HCT116 (cell line): ENCODE measurements around the gene GPR176. TPM values are rescaled to one million over a fixed set of nuclear protein-coding genes. Genes with fewer than 3 reads are reported as not detected.

Experiments used
- ATAC-seq: fragments of 200-7000 bp; cut with Tn5 transposase; 2 replicates; pipeline ENCODE4 v1.9.1; 2020; ENCODE audit warnings: mild to moderate bottlenecking, moderate library complexity
- BruUV-seq: library from RNA; stranded (reverse); fragments of 400-500 nt; replicated peaks from 2 replicates; lab custom pipeline; 2021; lab: Mats Ljungman, UMichigan
- CTCF ChIA-PET: fragments of 300-600 bp; sonication (Branson Sonifier 250); formaldehyde crosslinking; loops from one replicate; lab custom pipeline; 2021; ENCODE audit warnings: antibody characterized with exemption; lab: Charles Lee
- POLR2A ChIA-PET: fragments of 300-600, 350-600 bp; sonication (Branson Sonifier 250); formaldehyde crosslinking; loops from one replicate; lab custom pipeline; 2021; ENCODE audit warnings: antibody characterized with exemption; lab: Charles Lee
- RAD21 ChIA-PET, 2 experiments: fragments of 300-600 bp; sonication (Branson Sonifier 250); formaldehyde crosslinking; loops; one replicate each; lab custom pipeline; 2023; ENCODE audit warnings: low total read pairs in 2 of 2; ENCODE audit not compliant: uncharacterized antibody in 2 of 2, unreplicated experiment in 2 of 2, low non-redundant PET in 1 of 2; lab: Charles Lee
- DNase-seq: peaks from one replicate; pipeline ENCODE4 v3.0.0-alpha.2; 2010; ENCODE audit warnings: low read depth, low spot score
- H2AFZ ChIP-seq: fragments of 200-600 bp; shearing (Covaris generic), sonication (generic); 2 replicates; pipeline ENCODE4 v1.6.1; 2017; ENCODE audit warnings: low read depth, mixed run types, mixed read lengths, antibody characterized with exemption, low read length; ENCODE audit not compliant: poor library complexity, severe bottlenecking
- H3K27ac ChIP-seq: 2 replicates; pipeline ENCODE4 v1.5.1; 2012; ENCODE audit warnings: low read depth, low read length
- H3K27me3 ChIP-seq: fragments of 200-600 bp; sonication (generic); 2 replicates; pipeline ENCODE4 v1.6.1; 2016; ENCODE audit warnings: mixed run types, low read length, mixed read lengths; ENCODE audit not compliant: insufficient read depth
- H3K36me3 ChIP-seq, 2 experiments: fragments of 200-500 bp in 1 of 2; fragments of 200-600 bp in 1 of 2; sonication (Bioruptor generic) in 1 of 2; sonication (generic) in 1 of 2; 2 replicates each; pipeline versions ENCODE4 v1.5.1 to v1.6.1; 2014 to 2016; ENCODE audit warnings: low read length in 2 of 2, inconsistent platforms in 1 of 2, mixed read lengths in 1 of 2, mixed run types in 1 of 2; ENCODE audit not compliant: insufficient read depth in 2 of 2, control insufficient read depth in 1 of 2
- H3K4me1 ChIP-seq, 2 experiments: fragments of 200-600 bp in 1 of 2; sonication (generic) in 1 of 2; 2 replicates each; pipeline versions ENCODE4 v1.5.1 to v1.6.1; 2012 to 2017; ENCODE audit warnings: low read length in 2 of 2, inconsistent platforms in 1 of 2, mild to moderate bottlenecking in 1 of 2, mixed read lengths in 1 of 2, mixed run types in 1 of 2, moderate library complexity in 1 of 2; ENCODE audit not compliant: insufficient read depth in 2 of 2, control insufficient read depth in 1 of 2
- H3K4me2 ChIP-seq: fragments of 200-600 bp; sonication (generic); 2 replicates; pipeline ENCODE4 v1.6.1; 2017; ENCODE audit warnings: mixed run types, low read length, mixed read lengths
- H3K4me3 ChIP-seq, 2 experiments: fragments of 200-600 bp in 1 of 2; sonication (generic) in 1 of 2; replicated peaks in 1 of 2; 2 replicates each; pipeline ENCODE4 v1.5.1; 2011 to 2016; ENCODE audit warnings: low read length in 2 of 2, control low read depth in 1 of 2, low read depth in 1 of 2, mild to moderate bottlenecking in 1 of 2, mixed read lengths in 1 of 2, mixed run types in 1 of 2
- H3K79me2 ChIP-seq: fragments of 200-600 bp; sonication (generic); 2 replicates; pipeline ENCODE4 v1.6.1; 2017; ENCODE audit warnings: mild to moderate bottlenecking, mixed run types, low read length, moderate library complexity, mixed read lengths; ENCODE audit not compliant: insufficient read depth
- H3K9ac ChIP-seq: fragments of 200-600 bp; sonication (generic); 2 replicates; pipeline ENCODE4 v1.6.1; 2016; ENCODE audit warnings: low read length, mixed read lengths
- H3K9me2 ChIP-seq: fragments of 200-600 bp; sonication (generic), shearing (Covaris generic); 2 replicates; pipeline ENCODE4 v1.6.1; 2017; ENCODE audit warnings: mixed run types, mild to moderate bottlenecking, moderate library complexity; ENCODE audit not compliant: insufficient read depth
- H3K9me3 ChIP-seq, 2 experiments: fragments of 200-500 bp in 1 of 2; fragments of 200-600 bp in 1 of 2; sonication (Bioruptor generic) in 1 of 2; sonication (generic) in 1 of 2; 2 replicates each; pipeline ENCODE4 v1.6.1; 2014 to 2017; ENCODE audit warnings: low read length in 2 of 2, mixed read lengths in 2 of 2, inconsistent platforms in 1 of 2, low read depth in 1 of 2, mild to moderate bottlenecking in 1 of 2, mixed run types in 1 of 2, moderate library complexity in 1 of 2; ENCODE audit not compliant: control insufficient read depth in 1 of 2, insufficient read depth in 1 of 2
- H4K20me1 ChIP-seq: fragments of 200-600 bp; sonication (generic), shearing (Covaris generic); 2 replicates; pipeline ENCODE4 v1.6.1; 2017; ENCODE audit warnings: mixed run types, mild to moderate bottlenecking, moderate library complexity; ENCODE audit not compliant: insufficient read depth
- ATF3 ChIP-seq: IDR thresholded peaks from 2 replicates; pipeline ENCODE4 v1.6.1; 2012
- CBX3 ChIP-seq: IDR thresholded peaks from 2 replicates; pipeline ENCODE4 v1.6.1; 2012; ENCODE audit warnings: low read depth
- CEBPB ChIP-seq: IDR thresholded peaks from 2 replicates; pipeline ENCODE4 v1.6.1; 2012; ENCODE audit warnings: low read depth
- CTCF ChIP-seq, 3 experiments: fragments of 200-600 bp in 1 of 3; sonication (generic) in 1 of 3; IDR thresholded peaks in 2 of 3; conservative IDR thresholded peaks in 1 of 3; 2 replicates each; pipeline ENCODE4 v1.5.1; 2012 to 2017; ENCODE audit warnings: low read depth in 2 of 3, low read length in 2 of 3, antibody characterized with exemption in 1 of 3, borderline replicate concordance in 1 of 3, control low read depth in 1 of 3, mild to moderate bottlenecking in 1 of 3, mixed read lengths in 1 of 3, mixed run types in 1 of 3, moderate library complexity in 1 of 3; ENCODE audit not compliant: insufficient read depth in 1 of 3
- EGR1 ChIP-seq: IDR thresholded peaks from 2 replicates; pipeline ENCODE4 v1.6.1; 2012; ENCODE audit warnings: low read depth
- ELF1 ChIP-seq: IDR thresholded peaks from 2 replicates; pipeline ENCODE4 v1.6.1; 2012; ENCODE audit warnings: low read depth, borderline replicate concordance
- EZH2phosphoT487 ChIP-seq: fragments of 200-600 bp; IDR thresholded peaks from 2 replicates; pipeline ENCODE4 v1.6.1; 2018; ENCODE audit warnings: antibody characterized with exemption, borderline replicate concordance
- JUND ChIP-seq: IDR thresholded peaks from 2 replicates; pipeline ENCODE4 v1.6.1; 2012
- MAX ChIP-seq: IDR thresholded peaks from 2 replicates; pipeline ENCODE4 v1.6.1; 2012
- SIN3A ChIP-seq: IDR thresholded peaks from 2 replicates; pipeline ENCODE4 v1.6.1; 2012; ENCODE audit warnings: low read depth
- SP1 ChIP-seq: IDR thresholded peaks from 2 replicates; pipeline ENCODE4 v1.6.1; 2012; ENCODE audit warnings: low read depth
- TCF7L2 ChIP-seq: IDR thresholded peaks from 2 replicates; pipeline ENCODE4 v1.7.0; 2011; ENCODE audit warnings: borderline replicate concordance, inconsistent platforms; ENCODE audit not compliant: insufficient read depth, insufficient read length; ENCODE audit errors: extremely low read depth
- YY1 ChIP-seq: IDR thresholded peaks from 2 replicates; pipeline ENCODE4 v1.6.1; 2011; ENCODE audit warnings: low read length, low read depth, moderate library complexity, mild to moderate bottlenecking; ENCODE audit not compliant: insufficient replicate concordance; ENCODE audit errors: extremely low read depth
- ZBTB33 ChIP-seq: IDR thresholded peaks from 2 replicates; pipeline ENCODE4 v1.6.1; 2011; ENCODE audit warnings: mild to moderate bottlenecking, low read length, moderate library complexity; ENCODE audit not compliant: insufficient replicate concordance; ENCODE audit errors: extremely low read depth
- ZFX ChIP-seq: fragments of 450-650 bp; IDR thresholded peaks from 2 replicates; pipeline ENCODE4 v1.6.1; 2017
- ZNF274 ChIP-seq: fragments of 200-500 bp; sonication (Bioruptor generic); IDR thresholded peaks from 2 replicates; pipeline ENCODE4 v1.6.1; 2014; ENCODE audit warnings: mild to moderate bottlenecking, low read depth, low read length, inconsistent platforms
- intact Hi-C: fragments of 100-400 bp; cut with micrococcal nuclease; formaldehyde crosslinking; loops from 2 replicates; pipeline ENCODE4 v1.10.0; 2022
- total RNA-seq: library from RNA; stranded (reverse); gene quantifications from one replicate; pipeline ENCODE4 v1.2.1, GENCODE V29; 2021; ENCODE audit not compliant: unreplicated experiment

Gene GPR176
- total RNA-seq, 1 experiment from 2014 or later = 1.7 TPM

GRCh38 chr15:39803016-39803415, 117.0 kb downstream of the GPR176 start:
- ATAC-seq = no peak
- Histone ChIP-seq H3K4me2 (no peak overlapping the region), H3K27me3 (no peaks in the 10 kb centered on the region), H3K79me2 (no peaks in the 10 kb centered on the region), H3K9me2 (no peaks in the 10 kb centered on the region), H3K4me1 (no peaks in the 10 kb centered on the region), H3K4me3 (no peak overlapping the region), H3K27ac (no peak overlapping the region), H3K36me3 (no peaks in the 10 kb centered on the region), H3K9ac (no peak overlapping the region), H4K20me1 (no peaks in the 10 kb centered on the region), H2AFZ (no peak overlapping the region), H3K9me3 (no peaks in the 10 kb centered on the region)
- intact Hi-C loops = no loop called here
- no peak for DNase-seq
- no TSS peak for BruUV-seq
- POLR2A ChIA-PET = no interaction called here
- CTCF ChIA-PET = interaction anchor here (1.0 kb wide), 2 partner anchors 72 to 117 kb away, joined by 3 to 5 read pairs; no protein-coding TSS in a partner anchor
- no peak for TF ChIP-seq JUND
- TF ChIP-seq CTCF (IDR thresholded peaks at IDR 0.05 in 2 of 3, conservative IDR thresholded peaks at IDR 0.05 in 1 of 3; ENCODE audit: borderline replicate concordance in 1 of 3, insufficient read depth in 1 of 3, low read depth in 2 of 3, low read length in 2 of 3) = no peak
- TF ChIP-seq EZH2phosphoT487 = no peak
- no peak for TF ChIP-seq ZBTB33
- no peak for TF ChIP-seq SIN3A
- TF ChIP-seq ZNF274 = no peak
- TF ChIP-seq YY1 = no peak
- TF ChIP-seq CBX3 = no peak
- TF ChIP-seq ATF3 = no peak
- TF ChIP-seq CEBPB = no peak
- TF ChIP-seq SP1 = no peak
- no peak for TF ChIP-seq ELF1
- no peak for TF ChIP-seq MAX
- no peak for TF ChIP-seq EGR1
- no peak for TF ChIP-seq TCF7L2
- TF ChIP-seq ZFX = no peak
- RAD21 ChIA-PET = interaction anchor here in 1 of 2 experiments (0.7 kb wide), 1 partner anchor 17 kb away, joined by 5 read pairs; no protein-coding TSS in a partner anchor
